Calu3 (cell line): ENCODE data around the gene PBLD. TPM values are rescaled to one million over a fixed set of nuclear protein-coding genes. Genes with fewer than 3 reads are reported as not detected.

Source experiments
- BruUV-seq: library from RNA; stranded (reverse); fragments of 400-500 nt; replicated peaks from 2 replicates; lab custom pipeline; 2021; lab: Mats Ljungman, UMichigan
- CTCF ChIA-PET: fragments of 300-600 bp; sonication (Branson Sonifier 250); formaldehyde crosslinking; loops from one replicate; lab custom pipeline; 2022; ENCODE audit warnings: antibody characterized with exemption; lab: Charles Lee
- DNase-seq: peaks from one replicate; pipeline ENCODE4 v3.0.0; 2022
- H3K27ac Mint-ChIP-seq: one replicate; pipeline ENCODE4 v1.8.0; 2022; ENCODE audit warnings: mixed read lengths; ENCODE audit not compliant: unreplicated experiment
- H3K27me3 Mint-ChIP-seq: one replicate; pipeline ENCODE4 v1.8.0; 2022; ENCODE audit warnings: mixed read lengths; ENCODE audit not compliant: unreplicated experiment
- H3K36me3 Mint-ChIP-seq: one replicate; pipeline ENCODE4 v1.8.0; 2022; ENCODE audit warnings: mild to moderate bottlenecking, moderate library complexity, mixed read lengths; ENCODE audit not compliant: insufficient read depth, unreplicated experiment
- H3K4me1 Mint-ChIP-seq: one replicate; pipeline ENCODE4 v1.8.0; 2022; ENCODE audit warnings: mild to moderate bottlenecking, low read depth, mixed read lengths; ENCODE audit not compliant: unreplicated experiment
- H3K4me3 Mint-ChIP-seq: one replicate; pipeline ENCODE4 v1.8.0; 2022; ENCODE audit warnings: mild to moderate bottlenecking, low read depth, moderate library complexity, mixed read lengths; ENCODE audit not compliant: unreplicated experiment
- H3K9me3 Mint-ChIP-seq: one replicate; pipeline ENCODE4 v1.8.0; 2022; ENCODE audit warnings: low read depth, mixed read lengths; ENCODE audit not compliant: unreplicated experiment
- CTCF ChIP-seq: fragments of 200-600 bp; IDR thresholded peaks from one replicate; pipeline ENCODE4 v1.8.0; 2022; ENCODE audit warnings: antibody characterized with exemption; ENCODE audit not compliant: unreplicated experiment
- intact Hi-C: fragments of 100-400 bp; cut with micrococcal nuclease; formaldehyde crosslinking; loops from one replicate; pipeline ENCODE4 v1.10.0; 2022; ENCODE audit not compliant: unreplicated experiment
- total RNA-seq: library from RNA; stranded (reverse); gene quantifications from 2 replicates; pipeline ENCODE4 v1.2.3, GENCODE V29; 2022

Gene PBLD
- total RNA-seq, 1 experiment from 2014 or later, result 8.9 TPM

GRCh38 chr10:68235111-68235510 is 97.6 kb downstream of the PBLD start:
- no peak overlapping the region for H3K27ac Mint-ChIP-seq
- DNase-seq, result no peak

GRCh38 chr10:68233046-68233445 is 99.7 kb downstream of the PBLD start:
- CTCF ChIA-PET, result no interaction called here
- BruUV-seq, result no TSS peak
- H3K27ac Mint-ChIP-seq, result no peak overlapping the region
- H3K9me3 Mint-ChIP-seq, result no peaks in the 10 kb centered on the region
- intact Hi-C loops, result no loop called here
- H3K4me1 Mint-ChIP-seq, result peaks cover 8% of the 10 kb centered on the region
- peaks cover 16% of the 10 kb centered on the region for H3K36me3 Mint-ChIP-seq
- no peak for TF ChIP-seq CTCF
- no peak overlapping the region for H3K4me3 Mint-ChIP-seq
- DNase-seq, result no peak
- H3K27me3 Mint-ChIP-seq, result peaks cover 43% of the 10 kb centered on the region

More at GRCh38 chr10:68235111-68235510, 97.6 kb downstream of the PBLD start:
- TF ChIP-seq CTCF, result no peak
- peaks cover 16% of the 10 kb centered on the region for H3K36me3 Mint-ChIP-seq
- H3K4me1 Mint-ChIP-seq, result peaks cover 8% of the 10 kb centered on the region
- H3K27me3 Mint-ChIP-seq, result peaks cover 29% of the 10 kb centered on the region
- no peak overlapping the region for H3K4me3 Mint-ChIP-seq
- no TSS peak for BruUV-seq
- no peaks in the 10 kb centered on the region for H3K9me3 Mint-ChIP-seq
- CTCF ChIA-PET, result no interaction called here
- intact Hi-C loops, result no loop called here

Other genes with a start within 250 kb of the PBLD start
- 0.38 and 0.56 TPM in 2 replicates for gene MYPN, start 223.4 kb downstream of the PBLD start, total RNA-seq
- not detected in 2 replicates for gene ATOH7, start 100.8 kb downstream of the PBLD start, total RNA-seq
- 170 and 184 TPM in 2 replicates for gene HNRNPH3, start 864 bp downstream of the PBLD start, total RNA-seq
- gene RUFY2, start 74.3 kb upstream of the PBLD start, total RNA-seq, result 25.8 and 29.4 TPM in 2 replicates
- gene DNA2, start 139.0 kb upstream of the PBLD start, total RNA-seq, result 37.7 and 40.0 TPM in 2 replicates
- gene SLC25A16, start 194.6 kb upstream of the PBLD start, total RNA-seq, result 42.1 and 44.1 TPM in 2 replicates
- gene TET1, start 227.4 kb upstream of the PBLD start, total RNA-seq, result 1.2 TPM in 2 replicates